CD8-positive, alpha-beta memory T cell (primary cell): Measurements from ENCODE around the gene CCDC89. TPM values are rescaled to one million over a fixed set of nuclear protein-coding genes. Genes with fewer than 3 reads are reported as not detected.

Experiments
- CTCF ChIA-PET: fragments of 350-600 bp; sonication (Branson Sonifier 250); formaldehyde crosslinking; loops from one replicate; lab custom pipeline; 2021; ENCODE audit warnings: antibody characterized with exemption; lab: Charles Lee
- POLR2A ChIA-PET: fragments of 350-600 bp; sonication (Branson Sonifier 250); formaldehyde crosslinking; loops from one replicate; lab custom pipeline; 2021; ENCODE audit warnings: antibody characterized with exemption; lab: Charles Lee
- DNase-seq, 5 donors: peaks; one replicate each; pipeline versions ENCODE4 v3.0.0 to v3.0.0-alpha.2; 2020 to 2022; ENCODE audit warnings: mixed read lengths in 1 of 5
- H3K27ac ChIP-seq: one replicate; pipeline ENCODE4 v1.7.0; 2013; ENCODE audit warnings: low read depth, mild to moderate bottlenecking, low read length, moderate library complexity
- H3K27me3 ChIP-seq: 2 replicates; pipeline ENCODE4 v1.7.0; 2013; ENCODE audit warnings: low read length, mild to moderate bottlenecking; ENCODE audit not compliant: insufficient read depth, poor library complexity, severe bottlenecking
- H3K36me3 ChIP-seq: 2 replicates; pipeline ENCODE4 v1.7.0; 2013; ENCODE audit warnings: mild to moderate bottlenecking, low read length, moderate library complexity; ENCODE audit not compliant: insufficient read depth
- H3K4me1 ChIP-seq: 2 replicates; pipeline ENCODE4 v1.7.0; 2013; ENCODE audit warnings: mild to moderate bottlenecking, low read length, moderate library complexity; ENCODE audit not compliant: insufficient read depth
- H3K4me3 ChIP-seq: 2 replicates; pipeline ENCODE4 v1.7.0; 2013; ENCODE audit warnings: mild to moderate bottlenecking, low read length
- H3K9me3 ChIP-seq: 2 replicates; pipeline ENCODE4 v1.7.0; 2013; ENCODE audit warnings: mild to moderate bottlenecking, low read length
- H3K27ac Mint-ChIP-seq, 8 donors: one replicate each; pipeline ENCODE4 v1.8.0; 2020 to 2021; ENCODE audit warnings: mixed read lengths in 8 of 8, mild to moderate bottlenecking in 6 of 8, inconsistent platforms in 3 of 8, moderate library complexity in 3 of 8
- H3K27me3 Mint-ChIP-seq, 2 donors: one replicate each; pipeline ENCODE4 v1.8.0; 2020 to 2021; ENCODE audit warnings: mixed read lengths in 2 of 2, mild to moderate bottlenecking in 1 of 2, moderate library complexity in 1 of 2
- H3K36me3 Mint-ChIP-seq, 3 donors: one replicate each; pipeline ENCODE4 v1.8.0; 2020 to 2021; ENCODE audit warnings: mixed read lengths in 3 of 3, inconsistent platforms in 1 of 3, mild to moderate bottlenecking in 1 of 3
- H3K4me1 Mint-ChIP-seq, 3 donors: one replicate each; pipeline ENCODE4 v1.8.0; 2020 to 2021; ENCODE audit warnings: mixed read lengths in 3 of 3, inconsistent platforms in 1 of 3, mild to moderate bottlenecking in 1 of 3
- H3K4me3 Mint-ChIP-seq, 7 donors: one replicate each; pipeline ENCODE4 v1.8.0; 2020 to 2021; ENCODE audit warnings: mixed read lengths in 7 of 7, mild to moderate bottlenecking in 6 of 7, moderate library complexity in 4 of 7, inconsistent platforms in 2 of 7
- H3K9me3 Mint-ChIP-seq, 5 donors: one replicate each; pipeline ENCODE4 v1.8.0; 2020 to 2022; ENCODE audit warnings: mixed read lengths in 5 of 5, mild to moderate bottlenecking in 3 of 5, moderate library complexity in 2 of 5, inconsistent platforms in 1 of 5
- polyA plus RNA-seq: library from polyadenylated mRNA; unstranded; fragments of 300-500 nt; fragmentation: Illumina TruSeq; gene quantifications from one replicate; pipeline ENCODE4 v1.2.3, GENCODE V29; 2021
- total RNA-seq, 2 experiments: library from RNA; stranded (reverse); gene quantifications; one replicate each; pipeline ENCODE4 v1.2.3, GENCODE V29; 2021

CCDC89 gene
- total RNA-seq (under 1 TPM; 0.20 to 0.22 TPM), polyA plus RNA-seq (not detected)

GRCh38 chr11:85685820-85686459 lies at the start of gene CCDC89:
Gene CCDC89, minus strand, starts transcription at chr11:85686195. Its CDS starts 65 bp downstream, at chr11:85686130.
- Histone ChIP-seq H3K27me3 (no peaks in the 10 kb centered on the region), H3K36me3 (no peaks in the 10 kb centered on the region), H3K27ac (no peak within 1 kb of the TSS), H3K4me1 (no peaks in the 10 kb centered on the region), H3K9me3 (no peaks in the 10 kb centered on the region), H3K4me3 (no peak within 1 kb of the TSS)
- DNase-seq = no peak
- peak within 1 kb of the TSS in 5 of 8 donors; percentile 5 to 72 (median 35) for H3K27ac Mint-ChIP-seq
- peaks cover 4 to 12% (median 9%) of the 10 kb centered on the region in 3 donors for H3K36me3 Mint-ChIP-seq
- peaks cover 0 to 2% of the 10 kb centered on the region in 2 donors for H3K27me3 Mint-ChIP-seq
- no peaks in the 10 kb centered on the region for H3K9me3 Mint-ChIP-seq
- peak within 1 kb of the TSS in 1 of 7 donors; percentile 32 for H3K4me3 Mint-ChIP-seq
- ChIA-PET POLR2A (no interaction called here), CTCF (interaction anchor here (0.6 to 1.2 kb wide), 2 partner anchors 21 to 522 kb away, joined by 3 to 4 read pairs; partner anchors contain the start of gene CREBZF)
- H3K4me1 Mint-ChIP-seq = peaks cover 13 to 19% (median 18%) of the 10 kb centered on the region in 3 donors

DNA sequence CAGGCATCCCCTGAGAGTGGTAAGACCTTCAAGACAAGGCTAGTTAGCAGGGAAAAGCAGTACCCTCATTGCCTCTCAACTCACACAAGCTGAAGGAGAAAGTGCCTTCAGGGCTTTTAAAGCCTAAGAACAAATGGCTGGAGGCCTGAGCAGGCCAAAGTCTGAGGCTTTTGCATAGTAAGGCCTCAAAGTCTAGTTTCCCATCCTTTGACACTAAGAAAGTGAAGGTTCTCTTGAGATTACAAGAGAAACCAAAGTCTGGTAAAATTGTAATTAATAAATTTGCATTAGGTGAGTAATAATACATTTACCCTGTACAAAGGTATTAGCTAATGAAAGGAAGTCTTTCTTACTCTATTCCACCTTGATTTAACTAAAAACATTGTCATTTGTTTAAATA lies 47.0 kb upstream of the CCDC89 start:
- Histone ChIP-seq H3K27me3 (no peaks in the 10 kb centered on the region), H3K36me3 (peaks cover 16% of the 10 kb centered on the region), H3K4me1 (peaks cover 14% of the 10 kb centered on the region), H3K27ac (no peak overlapping the region), H3K4me3 (no peak overlapping the region), H3K9me3 (no peaks in the 10 kb centered on the region)
- DNase-seq = no peak
- ChIA-PET POLR2A (no interaction called here), CTCF (no interaction called here)
- H3K9me3 Mint-ChIP-seq = no peaks in the 10 kb centered on the region
- peaks cover 43 to 51% (median 44%) of the 10 kb centered on the region in 3 donors for H3K4me1 Mint-ChIP-seq
- H3K27me3 Mint-ChIP-seq = no peaks in the 10 kb centered on the region
- peaks cover 17 to 43% (median 32%) of the 10 kb centered on the region in 3 donors for H3K36me3 Mint-ChIP-seq
- no peak overlapping the region for H3K27ac Mint-ChIP-seq
- no peak overlapping the region for H3K4me3 Mint-ChIP-seq

GRCh38 chr11:85726381-85726780 lies 40.4 kb upstream of the CCDC89 start:
- no peaks in the 10 kb centered on the region for H3K27me3 Mint-ChIP-seq
- Histone ChIP-seq H3K36me3 (peaks cover 13% of the 10 kb centered on the region), H3K9me3 (no peaks in the 10 kb centered on the region), H3K27me3 (no peaks in the 10 kb centered on the region), H3K4me3 (no peak overlapping the region), H3K4me1 (no peaks in the 10 kb centered on the region), H3K27ac (no peak overlapping the region)
- POLR2A ChIA-PET = no interaction called here
- CTCF ChIA-PET = no interaction called here
- H3K36me3 Mint-ChIP-seq = peaks cover 30 to 43% (median 43%) of the 10 kb centered on the region in 3 donors
- DNase-seq = no peak
- H3K27ac Mint-ChIP-seq = no peak overlapping the region
- peaks cover 23 to 28% (median 24%) of the 10 kb centered on the region in 3 donors for H3K4me1 Mint-ChIP-seq
- no peaks in the 10 kb centered on the region for H3K9me3 Mint-ChIP-seq
- no peak overlapping the region for H3K4me3 Mint-ChIP-seq

GRCh38 chr11:85725510-85726258 lies 39.7 kb upstream of the CCDC89 start:
- H3K27me3 Mint-ChIP-seq = no peaks in the 10 kb centered on the region
- no peaks in the 10 kb centered on the region for H3K9me3 Mint-ChIP-seq
- H3K27ac ChIP-seq = no peak overlapping the region
- POLR2A ChIA-PET = no interaction called here
- no peak overlapping the region for H3K4me3 ChIP-seq
- H3K27me3 ChIP-seq = no peaks in the 10 kb centered on the region
- no peaks in the 10 kb centered on the region for H3K4me1 ChIP-seq
- H3K4me3 Mint-ChIP-seq = no peak overlapping the region
- H3K36me3 ChIP-seq = peaks cover 13% of the 10 kb centered on the region
- H3K36me3 Mint-ChIP-seq = peaks cover 33 to 48% (median 40%) of the 10 kb centered on the region in 3 donors
- no peaks in the 10 kb centered on the region for H3K9me3 ChIP-seq
- H3K27ac Mint-ChIP-seq = peak overlapping the region in 1 of 8 donors; percentile 58
- CTCF ChIA-PET = interaction anchor here (0.5 kb wide), 1 partner anchor 8 kb away, joined by 3 read pairs; no protein-coding TSS in a partner anchor
- DNase-seq = no peak
- H3K4me1 Mint-ChIP-seq = peaks cover 20 to 24% (median 22%) of the 10 kb centered on the region in 3 donors

DNA sequence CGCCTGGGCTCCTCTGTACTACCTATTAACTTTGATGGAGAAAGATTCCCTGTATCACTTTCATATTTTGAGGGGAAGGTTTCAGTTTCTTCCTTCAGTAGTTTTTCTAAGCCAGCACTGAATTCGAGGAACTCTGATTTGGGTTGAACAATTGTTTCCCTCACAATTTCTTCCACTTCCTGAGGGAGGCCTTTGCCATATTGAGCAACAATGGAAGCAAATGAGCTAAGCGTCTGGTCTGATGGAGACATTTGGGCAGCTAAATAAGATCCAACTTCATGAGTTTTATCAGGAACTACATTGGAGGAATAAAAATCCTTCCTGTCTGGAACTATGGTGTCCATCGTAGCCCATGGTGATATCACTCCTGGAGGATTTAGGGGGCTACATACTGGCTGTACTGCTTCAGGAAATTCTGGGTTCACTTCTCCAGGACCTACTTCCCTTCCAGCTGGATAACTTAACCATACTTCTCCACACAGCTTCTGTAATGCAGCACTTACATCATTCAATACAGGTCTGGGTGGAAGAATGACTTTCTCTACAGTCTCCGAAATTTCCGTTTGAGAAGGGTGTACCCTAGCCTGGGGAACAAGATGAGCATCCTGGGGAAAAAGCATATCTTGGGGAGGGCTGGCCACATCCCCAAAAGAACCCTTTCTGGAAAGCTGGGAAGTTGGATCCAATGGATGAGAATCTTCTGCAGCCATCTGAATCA lies 38.9 kb upstream of the CCDC89 start:
- Mint-ChIP-seq H3K27ac (no peak overlapping the region), H3K4me1 (peaks cover 14 to 16% (median 15%) of the 10 kb centered on the region in 3 donors), H3K9me3 (no peaks in the 10 kb centered on the region), H3K36me3 (peaks cover 33 to 51% (median 41%) of the 10 kb centered on the region in 3 donors), H3K27me3 (no peaks in the 10 kb centered on the region), H3K4me3 (no peak overlapping the region)
- DNase-seq = no peak
- Histone ChIP-seq H3K4me1 (no peaks in the 10 kb centered on the region), H3K27me3 (no peaks in the 10 kb centered on the region), H3K27ac (no peak overlapping the region), H3K9me3 (no peaks in the 10 kb centered on the region), H3K4me3 (no peak overlapping the region), H3K36me3 (peaks cover 13% of the 10 kb centered on the region)
- ChIA-PET POLR2A (no interaction called here), CTCF (interaction anchor here (0.5 kb wide), 1 partner anchor 9 kb away, joined by 3 read pairs; no protein-coding TSS in a partner anchor)

GRCh38 chr11:85723088-85723487 lies 37.1 kb upstream of the CCDC89 start:
- no peak for DNase-seq
- peaks cover 13% of the 10 kb centered on the region for H3K36me3 ChIP-seq
- H3K9me3 ChIP-seq = no peaks in the 10 kb centered on the region
- peaks cover 30 to 58% (median 35%) of the 10 kb centered on the region in 3 donors for H3K36me3 Mint-ChIP-seq
- peak overlapping the region in 5 of 8 donors; percentile 2 to 63 (median 47) for H3K27ac Mint-ChIP-seq
- no peak overlapping the region for H3K4me3 ChIP-seq
- H3K4me1 Mint-ChIP-seq = peaks cover 0 to 7% (median 5%) of the 10 kb centered on the region in 3 donors
- no peak overlapping the region for H3K4me3 Mint-ChIP-seq
- H3K9me3 Mint-ChIP-seq = no peaks in the 10 kb centered on the region
- H3K4me1 ChIP-seq = no peaks in the 10 kb centered on the region
- ChIA-PET POLR2A (no interaction called here), CTCF (no interaction called here)
- no peaks in the 10 kb centered on the region for H3K27me3 Mint-ChIP-seq
- no peak overlapping the region for H3K27ac ChIP-seq
- no peaks in the 10 kb centered on the region for H3K27me3 ChIP-seq

DNA sequence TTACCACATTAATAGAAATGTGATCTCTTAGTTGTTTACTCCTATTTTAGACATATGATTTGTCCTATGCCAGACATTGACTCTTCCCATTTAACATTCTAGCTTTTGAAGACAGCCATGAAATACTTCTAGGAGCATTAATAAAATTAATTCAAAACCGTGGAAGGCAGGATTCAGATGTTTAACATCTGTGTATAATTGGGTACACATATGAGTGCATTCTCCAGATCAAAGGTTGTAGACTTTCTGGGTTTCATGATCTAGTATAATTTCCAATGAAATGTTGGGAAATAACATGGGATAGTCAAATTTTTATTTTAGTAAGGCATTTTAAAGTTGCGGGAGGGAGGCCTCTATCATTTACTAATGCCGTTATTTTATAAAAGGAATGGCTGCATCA lies 35.2 kb upstream of the CCDC89 start:
- Mint-ChIP-seq H3K27ac (no peak overlapping the region), H3K4me3 (no peak overlapping the region), H3K4me1 (peaks cover 0 to 10% (median 7%) of the 10 kb centered on the region in 3 donors), H3K36me3 (peaks cover 18 to 42% (median 23%) of the 10 kb centered on the region in 3 donors), H3K27me3 (no peaks in the 10 kb centered on the region), H3K9me3 (no peaks in the 10 kb centered on the region)
- Histone ChIP-seq H3K36me3 (no peaks in the 10 kb centered on the region), H3K4me3 (no peak overlapping the region), H3K27me3 (no peaks in the 10 kb centered on the region), H3K4me1 (no peaks in the 10 kb centered on the region), H3K9me3 (no peaks in the 10 kb centered on the region), H3K27ac (no peak overlapping the region)
- POLR2A ChIA-PET = no interaction called here
- CTCF ChIA-PET = no interaction called here
- DNase-seq = no peak
